PC-3 (cell line): Measurements from ENCODE around the gene FAM43B. TPM values are rescaled to one million over a fixed set of nuclear protein-coding genes. Genes with fewer than 3 reads are reported as not detected.

Source experiments
- total RNA-seq: library from RNA; depleted of rRNA; stranded (reverse); fragments of >200 nt; gene quantifications from 2 replicates; pipeline ENCODE4 v1.2.3, GENCODE V29; 2014; rRNA removed

FAM43B gene
- total RNA-seq, 1 experiment from 2014 or later = 0.11 TPM

Other genes with a start within 250 kb of the FAM43B start
- gene CAMK2N1, start 66.4 kb upstream of the FAM43B start, total RNA-seq = 51.2 and 56.9 TPM in 2 replicates
- gene MUL1, start 44.4 kb upstream of the FAM43B start, total RNA-seq = 28.9 and 29.5 TPM in 2 replicates
- 30.3 and 36.3 TPM in 2 replicates for gene CDA, start 36.5 kb downstream of the FAM43B start, total RNA-seq
- gene PINK1, start 80.9 kb downstream of the FAM43B start, total RNA-seq = 129 and 160 TPM in 2 replicates
- gene DDOST, start 108.8 kb downstream of the FAM43B start, total RNA-seq = 334 and 357 TPM in 2 replicates
- gene KIF17, start 165.4 kb downstream of the FAM43B start, total RNA-seq = 0.33 and 2.8 TPM in 2 replicates
- gene SH2D5, start 180.1 kb downstream of the FAM43B start, total RNA-seq = 7.1 and 11.2 TPM in 2 replicates
- 243 and 321 TPM in 2 replicates for gene HP1BP3, start 234.7 kb downstream of the FAM43B start, total RNA-seq